HEK293T (cell line): ENCODE data around the gene RBFOX2.

Experiments used
- BHLHE40 ChIP-seq: fragments of 450-650 bp; IDR thresholded peaks from 2 replicates; pipeline ENCODE4 v1.6.1; 2016; ENCODE audit warnings: mild to moderate bottlenecking, moderate library complexity, borderline replicate concordance
- ELF4 ChIP-seq: fragments of 450-650 bp; IDR thresholded peaks from 2 replicates; pipeline ENCODE4 v1.6.1; 2017; ENCODE audit warnings: antibody characterized with exemption
- FOXA1 ChIP-seq: fragments of 450-650 bp; IDR thresholded peaks from 2 replicates; pipeline ENCODE4 v1.6.1; 2016; ENCODE audit warnings: mild to moderate bottlenecking
- FOXK2 ChIP-seq: fragments of 450-650 bp; IDR thresholded peaks from 2 replicates; pipeline ENCODE4 v1.6.1; 2016; ENCODE audit warnings: mild to moderate bottlenecking
- FOXM1 ChIP-seq: fragments of 450-650 bp; IDR thresholded peaks from 2 replicates; pipeline ENCODE4 v1.6.1; 2017; ENCODE audit warnings: mild to moderate bottlenecking, borderline replicate concordance
- HDGF ChIP-seq: fragments of 450-650 bp; IDR thresholded peaks from 2 replicates; pipeline ENCODE4 v1.6.1; 2017; ENCODE audit warnings: antibody characterized with exemption, borderline replicate concordance
- L3MBTL2 ChIP-seq: fragments of 450-650 bp; conservative IDR thresholded peaks from 2 replicates; pipeline ENCODE4 v1.6.1; 2016; ENCODE audit warnings: mild to moderate bottlenecking
- NFRKB ChIP-seq: fragments of 450-650 bp; IDR thresholded peaks from 2 replicates; pipeline ENCODE4 v1.6.1; 2016; ENCODE audit warnings: mild to moderate bottlenecking, moderate library complexity
- PKNOX1 ChIP-seq: fragments of 450-650 bp; IDR thresholded peaks from 2 replicates; pipeline ENCODE4 v1.6.1; 2016
- SP1 ChIP-seq: fragments of 450-650 bp; IDR thresholded peaks from 2 replicates; pipeline ENCODE4 v1.6.1; 2017
- SUZ12 ChIP-seq: fragments of 450-650 bp; IDR thresholded peaks from 2 replicates; pipeline ENCODE4 v1.6.1; 2016; ENCODE audit warnings: mild to moderate bottlenecking
- TARDBP ChIP-seq: fragments of 450-650 bp; IDR thresholded peaks from 2 replicates; pipeline ENCODE4 v1.6.1; 2016

- TF ChIP-seq ELF4 (no peak), HDGF (no peak), SP1 (no peak), FOXK2 (no peak), SUZ12 (no peak), FOXM1 (no peak), TARDBP (no peak), BHLHE40 (no peak), FOXA1 (no peak), NFRKB (no peak), PKNOX1 (no peak), L3MBTL2 (no peak)
Measured at GRCh38 chr22:35809816-35810215, 218.8 kb downstream of the RBFOX2 start.
